Measurements from ENCODE around the gene PALM2AKAP2. TPM values are rescaled to one million over a fixed set of nuclear protein-coding genes. Genes with fewer than 3 reads are reported as not detected.
A peak's percentile ranks its signal among the peaks of the same experiment; 100 is the strongest.

PALM2AKAP2 gene
- total and polyA plus RNA-seq, 9 of the 15 experiments (the other 6 are each of a cell fraction or from before 2014, with no cell fraction given), result not detected

DNA sequence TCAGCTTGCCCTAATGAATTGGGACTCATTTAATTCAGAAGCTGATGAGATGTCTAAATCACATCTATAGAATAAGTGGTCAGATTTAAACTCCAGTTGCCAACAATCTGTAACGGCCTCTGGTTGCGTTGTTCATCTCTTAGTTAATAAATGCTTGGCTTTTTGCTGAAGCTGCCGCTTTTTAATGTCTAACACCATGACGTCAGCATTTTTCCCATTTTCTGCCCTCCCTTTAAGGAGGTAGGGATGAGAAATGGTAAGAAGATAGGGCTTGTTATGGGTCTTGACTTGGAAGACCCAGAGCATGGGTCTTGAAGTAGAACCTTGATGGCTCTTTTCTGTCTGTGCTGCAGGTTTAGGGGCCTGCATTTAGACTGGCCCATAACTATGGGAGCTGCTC, 33.3 kb downstream of the PALM2AKAP2 start (continued):
- TF ChIP-seq, protein P1, sequence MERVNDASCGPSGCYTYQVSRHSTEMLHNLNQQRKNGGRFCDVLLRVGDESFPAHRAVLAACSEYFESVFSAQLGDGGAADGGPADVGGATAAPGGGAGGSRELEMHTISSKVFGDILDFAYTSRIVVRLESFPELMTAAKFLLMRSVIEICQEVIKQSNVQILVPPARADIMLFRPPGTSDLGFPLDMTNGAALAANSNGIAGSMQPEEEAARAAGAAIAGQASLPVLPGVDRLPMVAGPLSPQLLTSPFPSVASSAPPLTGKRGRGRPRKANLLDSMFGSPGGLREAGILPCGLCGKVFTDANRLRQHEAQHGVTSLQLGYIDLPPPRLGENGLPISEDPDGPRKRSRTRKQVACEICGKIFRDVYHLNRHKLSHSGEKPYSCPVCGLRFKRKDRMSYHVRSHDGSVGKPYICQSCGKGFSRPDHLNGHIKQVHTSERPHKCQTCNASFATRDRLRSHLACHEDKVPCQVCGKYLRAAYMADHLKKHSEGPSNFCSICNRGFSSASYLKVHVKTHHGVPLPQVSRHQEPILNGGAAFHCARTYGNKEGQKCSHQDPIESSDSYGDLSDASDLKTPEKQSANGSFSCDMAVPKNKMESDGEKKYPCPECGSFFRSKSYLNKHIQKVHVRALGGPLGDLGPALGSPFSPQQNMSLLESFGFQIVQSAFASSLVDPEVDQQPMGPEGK (CRISPR knock-in tag; IDR thresholded peaks at IDR 0.05; ENCODE audit: borderline replicate concordance), result no peak
- TF ChIP-seq HCFC1 (IDR thresholded peaks at IDR 0.05; ENCODE audit: low read depth, low read length), result no peak
- no peak for TF ChIP-seq YBX1 (IDR thresholded peaks at IDR 0.05)
- no peak for TF ChIP-seq LARP7 (IDR thresholded peaks at IDR 0.05)
- no peak for TF ChIP-seq ZKSCAN1 (IDR thresholded peaks at IDR 0.05; ENCODE audit: low read depth, low read length)
- no peak for TF ChIP-seq PHB (CRISPR knock-in tag; IDR thresholded peaks at IDR 0.05)
- TF ChIP-seq ZNF75A (CRISPR knock-in tag; IDR thresholded peaks at IDR 0.05), result no peak
- peak; percentile 57; the same call in 1 of the 2 replicates for TF ChIP-seq C11orf30 (IDR thresholded peaks at IDR 0.05; ENCODE audit: low read depth)
- no peak for TF ChIP-seq PRMT5 (CRISPR knock-in tag; IDR thresholded peaks at IDR 0.05)
- TF ChIP-seq, protein P2, sequence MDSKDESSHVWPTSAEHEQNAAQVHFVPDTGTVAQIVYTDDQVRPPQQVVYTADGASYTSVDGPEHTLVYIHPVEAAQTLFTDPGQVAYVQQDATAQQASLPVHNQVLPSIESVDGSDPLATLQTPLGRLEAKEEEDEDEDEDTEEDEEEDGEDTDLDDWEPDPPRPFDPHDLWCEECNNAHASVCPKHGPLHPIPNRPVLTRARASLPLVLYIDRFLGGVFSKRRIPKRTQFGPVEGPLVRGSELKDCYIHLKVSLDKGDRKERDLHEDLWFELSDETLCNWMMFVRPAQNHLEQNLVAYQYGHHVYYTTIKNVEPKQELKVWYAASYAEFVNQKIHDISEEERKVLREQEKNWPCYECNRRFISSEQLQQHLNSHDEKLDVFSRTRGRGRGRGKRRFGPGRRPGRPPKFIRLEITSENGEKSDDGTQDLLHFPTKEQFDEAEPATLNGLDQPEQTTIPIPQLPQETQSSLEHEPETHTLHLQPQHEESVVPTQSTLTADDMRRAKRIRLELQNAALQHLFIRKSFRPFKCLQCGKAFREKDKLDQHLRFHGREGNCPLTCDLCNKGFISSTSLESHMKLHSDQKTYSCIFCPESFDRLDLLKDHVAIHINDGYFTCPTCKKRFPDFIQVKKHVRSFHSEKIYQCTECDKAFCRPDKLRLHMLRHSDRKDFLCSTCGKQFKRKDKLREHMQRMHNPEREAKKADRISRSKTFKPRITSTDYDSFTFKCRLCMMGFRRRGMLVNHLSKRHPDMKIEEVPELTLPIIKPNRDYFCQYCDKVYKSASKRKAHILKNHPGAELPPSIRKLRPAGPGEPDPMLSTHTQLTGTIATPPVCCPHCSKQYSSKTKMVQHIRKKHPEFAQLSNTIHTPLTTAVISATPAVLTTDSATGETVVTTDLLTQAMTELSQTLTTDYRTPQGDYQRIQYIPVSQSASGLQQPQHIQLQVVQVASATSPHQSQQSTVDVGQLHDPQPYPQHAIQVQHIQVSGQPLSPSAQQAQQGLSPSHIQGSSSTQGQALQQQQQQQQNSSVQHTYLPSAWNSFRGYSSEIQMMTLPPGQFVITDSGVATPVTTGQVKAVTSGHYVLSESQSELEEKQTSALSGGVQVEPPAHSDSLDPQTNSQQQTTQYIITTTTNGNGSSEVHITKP (IDR thresholded peaks at IDR 0.05; ENCODE audit: partially characterized antibody), result no peak
- TF ChIP-seq, protein P3, sequence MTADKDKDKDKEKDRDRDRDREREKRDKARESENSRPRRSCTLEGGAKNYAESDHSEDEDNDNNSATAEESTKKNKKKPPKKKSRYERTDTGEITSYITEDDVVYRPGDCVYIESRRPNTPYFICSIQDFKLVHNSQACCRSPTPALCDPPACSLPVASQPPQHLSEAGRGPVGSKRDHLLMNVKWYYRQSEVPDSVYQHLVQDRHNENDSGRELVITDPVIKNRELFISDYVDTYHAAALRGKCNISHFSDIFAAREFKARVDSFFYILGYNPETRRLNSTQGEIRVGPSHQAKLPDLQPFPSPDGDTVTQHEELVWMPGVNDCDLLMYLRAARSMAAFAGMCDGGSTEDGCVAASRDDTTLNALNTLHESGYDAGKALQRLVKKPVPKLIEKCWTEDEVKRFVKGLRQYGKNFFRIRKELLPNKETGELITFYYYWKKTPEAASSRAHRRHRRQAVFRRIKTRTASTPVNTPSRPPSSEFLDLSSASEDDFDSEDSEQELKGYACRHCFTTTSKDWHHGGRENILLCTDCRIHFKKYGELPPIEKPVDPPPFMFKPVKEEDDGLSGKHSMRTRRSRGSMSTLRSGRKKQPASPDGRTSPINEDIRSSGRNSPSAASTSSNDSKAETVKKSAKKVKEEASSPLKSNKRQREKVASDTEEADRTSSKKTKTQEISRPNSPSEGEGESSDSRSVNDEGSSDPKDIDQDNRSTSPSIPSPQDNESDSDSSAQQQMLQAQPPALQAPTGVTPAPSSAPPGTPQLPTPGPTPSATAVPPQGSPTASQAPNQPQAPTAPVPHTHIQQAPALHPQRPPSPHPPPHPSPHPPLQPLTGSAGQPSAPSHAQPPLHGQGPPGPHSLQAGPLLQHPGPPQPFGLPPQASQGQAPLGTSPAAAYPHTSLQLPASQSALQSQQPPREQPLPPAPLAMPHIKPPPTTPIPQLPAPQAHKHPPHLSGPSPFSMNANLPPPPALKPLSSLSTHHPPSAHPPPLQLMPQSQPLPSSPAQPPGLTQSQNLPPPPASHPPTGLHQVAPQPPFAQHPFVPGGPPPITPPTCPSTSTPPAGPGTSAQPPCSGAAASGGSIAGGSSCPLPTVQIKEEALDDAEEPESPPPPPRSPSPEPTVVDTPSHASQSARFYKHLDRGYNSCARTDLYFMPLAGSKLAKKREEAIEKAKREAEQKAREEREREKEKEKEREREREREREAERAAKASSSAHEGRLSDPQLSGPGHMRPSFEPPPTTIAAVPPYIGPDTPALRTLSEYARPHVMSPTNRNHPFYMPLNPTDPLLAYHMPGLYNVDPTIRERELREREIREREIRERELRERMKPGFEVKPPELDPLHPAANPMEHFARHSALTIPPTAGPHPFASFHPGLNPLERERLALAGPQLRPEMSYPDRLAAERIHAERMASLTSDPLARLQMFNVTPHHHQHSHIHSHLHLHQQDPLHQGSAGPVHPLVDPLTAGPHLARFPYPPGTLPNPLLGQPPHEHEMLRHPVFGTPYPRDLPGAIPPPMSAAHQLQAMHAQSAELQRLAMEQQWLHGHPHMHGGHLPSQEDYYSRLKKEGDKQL (CRISPR knock-in tag; IDR thresholded peaks at IDR 0.05; ENCODE audit: borderline replicate concordance), result no peak
- TF ChIP-seq IFI16 (CRISPR knock-in tag; IDR thresholded peaks at IDR 0.05), result no peak
- peak; percentile 74 for TF ChIP-seq MAFF (IDR thresholded peaks at IDR 0.05; ENCODE audit: low read length)
- no peak for TF ChIP-seq XRCC4 (IDR thresholded peaks at IDR 0.05; ENCODE audit: extremely low read depth, insufficient read depth, insufficient read length)
- no peak for TF ChIP-seq ZNF77 (CRISPR knock-in tag; IDR thresholded peaks at IDR 0.05)
- no peak for TF ChIP-seq THRAP3 (IDR thresholded peaks at IDR 0.05; ENCODE audit: borderline replicate concordance)
- no peak for TF ChIP-seq FUS (optimal IDR thresholded peaks at IDR 0.05; ENCODE audit: low read depth, low read length)
- TF ChIP-seq NUFIP1 (IDR thresholded peaks at IDR 0.05; ENCODE audit: partially characterized antibody), result no peak
- no peak for TF ChIP-seq SRSF1 (IDR thresholded peaks at IDR 0.05; ENCODE audit: low read depth, low read length)
- TF ChIP-seq SMARCE1 (IDR thresholded peaks at IDR 0.05), result no peak
- peak; percentile 52; the same call in 1 of the 2 replicates for TF ChIP-seq MAFK (IDR thresholded peaks at IDR 0.05; ENCODE audit: low read length)

Measured in K562 (cell line).